ENCODE measurements around the gene LDHB. TPM values are rescaled to one million over a fixed set of nuclear protein-coding genes. Genes with fewer than 3 reads are reported as not detected.

Gene LDHB
- total and polyA plus RNA-seq, 9 of the 15 experiments (the other 6 are each of a cell fraction or from before 2014, with no cell fraction given), result 743 to 2,680 (median 968) TPM

GRCh38 chr12:21657326-21658077 lies at the start of gene LDHB (continued):
- TF ChIP-seq ZNF511 (CRISPR knock-in tag; IDR thresholded peaks at IDR 0.05), result peak; percentile 87; the same call in 1 of the 2 replicates
- TF ChIP-seq CREB3 (tag; conservative IDR thresholded peaks at IDR 0.05; ENCODE audit: low read depth), result no peak
- peak; percentile 44 for TF ChIP-seq PRDM10 (IDR thresholded peaks at IDR 0.05; ENCODE audit: partially characterized antibody)
- TF ChIP-seq ARID1B (IDR thresholded peaks at IDR 0.05), result peak; percentile 9; the same call in 1 of the 2 replicates
- peak; percentile 77; the same call in 1 of the 2 replicates for TF ChIP-seq PHF8 (IDR thresholded peaks at IDR 0.05; ENCODE audit: borderline replicate concordance, low read length)
- TF ChIP-seq HSF4 (CRISPR knock-in tag; IDR thresholded peaks at IDR 0.05; ENCODE audit: borderline replicate concordance), result no peak
- TF ChIP-seq MYC (IDR thresholded peaks at IDR 0.05; ENCODE audit: low read depth, low read length), result peak; percentile 96
- peak; percentile 72; the same call in 1 of the 2 replicates for TF ChIP-seq MYC (CRISPR knock-in tag; IDR thresholded peaks at IDR 0.05; ENCODE audit: borderline replicate concordance, low read depth)
- 0 out of 2 replicates have a peak, but pooled peaks have one; percentile 41 for TF ChIP-seq ZNF232 (CRISPR knock-in tag; IDR thresholded peaks at IDR 0.05)
- TF ChIP-seq SUPT5H (IDR thresholded peaks at IDR 0.05), result peak; percentile 86
- TF ChIP-seq RB1 (IDR thresholded peaks at IDR 0.05; ENCODE audit: low read depth), result peak; percentile 61; the same call in 1 of the 2 replicates
- peak; percentile 48; the same call in 1 of the 2 replicates for TF ChIP-seq CREB3L1 (IDR thresholded peaks at IDR 0.05; ENCODE audit: borderline replicate concordance, low read depth)
- peak; percentile 38; the same call in 1 of the 2 replicates for TF ChIP-seq EP300 (IDR thresholded peaks at IDR 0.05; ENCODE audit: low read length)
- TF ChIP-seq HDAC1 (IDR thresholded peaks at IDR 0.05), result 0 out of 4 replicates have a peak, but pooled peaks of 1 of the 2 experiments have one; percentile 69
- TF ChIP-seq ELF4 (CRISPR knock-in tag; IDR thresholded peaks at IDR 0.05), result 0 out of 2 replicates have a peak, but pooled peaks have one; percentile 2
- peak; percentile 39; the same call in 1 of the 2 replicates for TF ChIP-seq ELF2 (CRISPR knock-in tag; IDR thresholded peaks at IDR 0.05)
- TF ChIP-seq CAMTA2 (CRISPR knock-in tag; conservative IDR thresholded peaks at IDR 0.05), result no peak
- 0 out of 2 replicates have a peak, but pooled peaks have one; percentile 56 for TF ChIP-seq NR3C1 (CRISPR knock-in tag; IDR thresholded peaks at IDR 0.05)
- peak in 1 of 2 experiments; percentile 28; a peak in 1 of 4 replicates for TF ChIP-seq KDM1A (IDR thresholded peaks at IDR 0.05)
- no peak for TF ChIP-seq TEAD4 (IDR thresholded peaks at IDR 0.05; ENCODE audit: low read length)
- TF ChIP-seq TEAD4 (CRISPR knock-in tag; IDR thresholded peaks at IDR 0.05; ENCODE audit: borderline replicate concordance), result 0 out of 2 replicates have a peak, but pooled peaks have one; percentile 49
- peak; percentile 40; the same call in 1 of the 2 replicates for TF ChIP-seq HCFC1 (IDR thresholded peaks at IDR 0.05; ENCODE audit: low read depth, low read length)

Data from K562 (cell line).